Measurements from ENCODE around the gene SLC39A7.

The SLC39A7 gene

DNA sequence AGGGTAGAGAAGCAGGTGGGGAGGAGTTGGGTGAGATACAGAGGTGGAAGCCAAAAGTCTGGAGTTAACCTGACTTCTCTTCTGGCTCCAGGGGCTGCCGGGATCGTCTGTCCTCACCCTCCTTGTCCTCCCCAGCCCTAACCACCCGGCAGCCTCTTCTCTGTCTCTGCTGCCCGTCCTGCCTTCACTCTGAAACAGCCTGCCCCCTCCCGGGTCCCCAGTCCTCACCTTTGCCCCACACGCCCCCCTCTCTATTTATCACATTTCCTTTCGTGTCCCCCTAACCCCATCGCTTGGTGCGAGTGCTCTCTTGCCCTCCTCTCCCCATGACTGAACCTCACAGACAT lies 13.3 kb downstream of the SLC39A7 start:
- DNase-seq (ENCODE audit: low read depth in 1 of 2, low spot score in 1 of 2): no peak
- TF ChIP-seq, protein P1, sequence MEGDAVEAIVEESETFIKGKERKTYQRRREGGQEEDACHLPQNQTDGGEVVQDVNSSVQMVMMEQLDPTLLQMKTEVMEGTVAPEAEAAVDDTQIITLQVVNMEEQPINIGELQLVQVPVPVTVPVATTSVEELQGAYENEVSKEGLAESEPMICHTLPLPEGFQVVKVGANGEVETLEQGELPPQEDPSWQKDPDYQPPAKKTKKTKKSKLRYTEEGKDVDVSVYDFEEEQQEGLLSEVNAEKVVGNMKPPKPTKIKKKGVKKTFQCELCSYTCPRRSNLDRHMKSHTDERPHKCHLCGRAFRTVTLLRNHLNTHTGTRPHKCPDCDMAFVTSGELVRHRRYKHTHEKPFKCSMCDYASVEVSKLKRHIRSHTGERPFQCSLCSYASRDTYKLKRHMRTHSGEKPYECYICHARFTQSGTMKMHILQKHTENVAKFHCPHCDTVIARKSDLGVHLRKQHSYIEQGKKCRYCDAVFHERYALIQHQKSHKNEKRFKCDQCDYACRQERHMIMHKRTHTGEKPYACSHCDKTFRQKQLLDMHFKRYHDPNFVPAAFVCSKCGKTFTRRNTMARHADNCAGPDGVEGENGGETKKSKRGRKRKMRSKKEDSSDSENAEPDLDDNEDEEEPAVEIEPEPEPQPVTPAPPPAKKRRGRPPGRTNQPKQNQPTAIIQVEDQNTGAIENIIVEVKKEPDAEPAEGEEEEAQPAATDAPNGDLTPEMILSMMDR (IDR thresholded peaks at IDR 0.05; ENCODE audit: insufficient read depth, low read length): no peak
- TF ChIP-seq SPI1 (IDR thresholded peaks at IDR 0.05; ENCODE audit: borderline replicate concordance, low read depth): no peak
- no peak; the same call in 1 of the 2 replicates for TF ChIP-seq POLR2AphosphoS5 (IDR thresholded peaks at IDR 0.05; ENCODE audit: low read depth)
- TF ChIP-seq GABPA (IDR thresholded peaks at IDR 0.05; ENCODE audit: low read depth): no peak
- TF ChIP-seq, protein P2, sequence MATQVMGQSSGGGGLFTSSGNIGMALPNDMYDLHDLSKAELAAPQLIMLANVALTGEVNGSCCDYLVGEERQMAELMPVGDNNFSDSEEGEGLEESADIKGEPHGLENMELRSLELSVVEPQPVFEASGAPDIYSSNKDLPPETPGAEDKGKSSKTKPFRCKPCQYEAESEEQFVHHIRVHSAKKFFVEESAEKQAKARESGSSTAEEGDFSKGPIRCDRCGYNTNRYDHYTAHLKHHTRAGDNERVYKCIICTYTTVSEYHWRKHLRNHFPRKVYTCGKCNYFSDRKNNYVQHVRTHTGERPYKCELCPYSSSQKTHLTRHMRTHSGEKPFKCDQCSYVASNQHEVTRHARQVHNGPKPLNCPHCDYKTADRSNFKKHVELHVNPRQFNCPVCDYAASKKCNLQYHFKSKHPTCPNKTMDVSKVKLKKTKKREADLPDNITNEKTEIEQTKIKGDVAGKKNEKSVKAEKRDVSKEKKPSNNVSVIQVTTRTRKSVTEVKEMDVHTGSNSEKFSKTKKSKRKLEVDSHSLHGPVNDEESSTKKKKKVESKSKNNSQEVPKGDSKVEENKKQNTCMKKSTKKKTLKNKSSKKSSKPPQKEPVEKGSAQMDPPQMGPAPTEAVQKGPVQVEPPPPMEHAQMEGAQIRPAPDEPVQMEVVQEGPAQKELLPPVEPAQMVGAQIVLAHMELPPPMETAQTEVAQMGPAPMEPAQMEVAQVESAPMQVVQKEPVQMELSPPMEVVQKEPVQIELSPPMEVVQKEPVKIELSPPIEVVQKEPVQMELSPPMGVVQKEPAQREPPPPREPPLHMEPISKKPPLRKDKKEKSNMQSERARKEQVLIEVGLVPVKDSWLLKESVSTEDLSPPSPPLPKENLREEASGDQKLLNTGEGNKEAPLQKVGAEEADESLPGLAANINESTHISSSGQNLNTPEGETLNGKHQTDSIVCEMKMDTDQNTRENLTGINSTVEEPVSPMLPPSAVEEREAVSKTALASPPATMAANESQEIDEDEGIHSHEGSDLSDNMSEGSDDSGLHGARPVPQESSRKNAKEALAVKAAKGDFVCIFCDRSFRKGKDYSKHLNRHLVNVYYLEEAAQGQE (IDR thresholded peaks at IDR 0.05; ENCODE audit: insufficient replicate concordance, low read depth): no peak
- Histone ChIP-seq H3K27me3 (ENCODE audit: insufficient read depth, poor library complexity, severe bottlenecking) (peaks cover 3% of the 10 kb centered on the region), H3K27ac (replicated peaks) (no peak overlapping the region), H3K4me3 (replicated peaks; ENCODE audit: insufficient read depth, low read length) (no peak overlapping the region)

DNA sequence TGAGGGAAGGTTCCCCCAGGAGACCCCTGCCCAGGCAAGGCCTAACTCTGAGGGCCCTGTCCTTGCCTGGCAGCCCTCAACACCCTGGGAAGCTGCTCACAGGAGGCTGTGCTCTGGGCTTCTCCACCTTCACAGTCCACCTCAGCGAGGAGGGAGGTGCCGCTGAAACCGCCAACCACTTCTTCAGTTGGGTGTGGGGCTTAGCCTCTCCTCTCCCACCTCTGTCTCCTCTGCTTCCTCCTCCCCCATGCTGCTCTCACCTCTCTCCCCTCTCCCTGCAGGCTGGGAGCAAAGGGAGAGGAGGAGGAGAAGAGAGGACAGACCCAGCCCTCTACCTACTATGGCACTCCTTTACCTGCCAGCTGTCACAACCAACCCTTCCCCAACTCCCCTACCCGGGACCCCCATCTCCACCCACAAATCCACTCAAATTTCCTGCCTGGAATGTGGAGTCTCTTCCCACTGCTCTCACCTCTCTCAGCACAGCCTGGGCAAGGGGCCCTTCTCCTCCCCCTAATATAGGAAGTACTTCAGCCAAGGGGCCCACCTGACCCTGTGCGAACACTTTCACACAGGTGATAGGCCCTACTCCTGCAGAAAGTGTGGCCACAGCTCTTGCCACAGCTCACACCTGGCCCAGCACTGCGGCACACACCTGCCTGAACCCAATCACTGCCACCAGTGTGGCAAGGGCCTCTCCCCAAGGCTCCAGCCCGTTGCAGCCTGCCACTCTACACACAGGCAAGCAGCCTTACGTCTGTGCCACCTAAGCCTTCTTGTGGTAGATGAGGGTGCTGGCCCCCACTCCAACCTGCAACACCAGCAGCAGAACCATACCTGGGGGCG lies 14.8 kb downstream of the SLC39A7 start:
- Histone ChIP-seq H3K4me3 (replicated peaks; ENCODE audit: insufficient read depth, low read length) (no peak overlapping the region), H3K27me3 (ENCODE audit: insufficient read depth, poor library complexity, severe bottlenecking) (peaks cover 3% of the 10 kb centered on the region), H3K27ac (replicated peaks) (no peak overlapping the region)
- no peak for DNase-seq (ENCODE audit: low read depth in 1 of 2, low spot score in 1 of 2)
- TF ChIP-seq GABPA (IDR thresholded peaks at IDR 0.05; ENCODE audit: low read depth) (no peak), SPI1 (IDR thresholded peaks at IDR 0.05; ENCODE audit: borderline replicate concordance, low read depth) (no peak), POLR2AphosphoS5 (IDR thresholded peaks at IDR 0.05; ENCODE audit: low read depth) (no peak)
- TF ChIP-seq, protein P1 (IDR thresholded peaks at IDR 0.05; ENCODE audit: insufficient read depth, low read length): no peak
- TF ChIP-seq, protein P2 (IDR thresholded peaks at IDR 0.05; ENCODE audit: insufficient replicate concordance, low read depth): no peak

DNA sequence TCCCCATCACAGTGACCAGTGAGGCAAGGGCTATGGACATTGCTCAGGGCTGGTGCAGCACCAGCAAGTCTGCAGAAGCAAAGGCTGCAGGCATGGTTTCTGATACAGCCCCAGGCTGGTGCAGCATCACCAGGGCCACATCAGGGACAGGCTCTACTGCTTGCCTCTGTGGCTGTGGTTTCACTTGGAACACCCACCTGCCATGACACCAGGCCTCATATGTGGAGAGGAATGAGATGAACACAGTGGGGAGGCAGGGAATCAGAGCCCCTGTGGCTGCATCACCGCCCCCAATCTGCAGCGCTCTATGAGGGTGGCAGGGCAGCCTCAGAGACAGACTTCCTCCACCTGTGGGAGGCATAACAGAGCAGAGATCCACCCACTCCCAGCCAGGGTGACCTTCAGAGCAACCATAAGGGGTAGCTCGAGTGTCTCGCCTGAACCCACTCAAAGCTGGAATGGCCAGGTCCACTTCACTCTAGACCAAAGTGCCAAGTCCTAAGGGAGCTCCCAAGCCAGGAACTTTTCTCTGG lies 15.5 kb downstream of the SLC39A7 start:
- TF ChIP-seq SPI1 (IDR thresholded peaks at IDR 0.05; ENCODE audit: borderline replicate concordance, low read depth): no peak
- TF ChIP-seq, protein P2 (IDR thresholded peaks at IDR 0.05; ENCODE audit: insufficient replicate concordance, low read depth): no peak
- TF ChIP-seq GABPA (IDR thresholded peaks at IDR 0.05; ENCODE audit: low read depth): no peak
- no peak for TF ChIP-seq POLR2AphosphoS5 (IDR thresholded peaks at IDR 0.05; ENCODE audit: low read depth)
- TF ChIP-seq, protein P1 (IDR thresholded peaks at IDR 0.05; ENCODE audit: insufficient read depth, low read length): no peak
- no peak for DNase-seq (ENCODE audit: low read depth in 1 of 2, low spot score in 1 of 2)
- Histone ChIP-seq H3K4me3 (replicated peaks; ENCODE audit: insufficient read depth, low read length) (no peak overlapping the region), H3K27me3 (ENCODE audit: insufficient read depth, poor library complexity, severe bottlenecking) (peaks cover 3% of the 10 kb centered on the region), H3K27ac (replicated peaks) (no peak overlapping the region)

All from HL-60 (cell line).